Measurements from ENCODE around the gene OBSCN. TPM values are rescaled to one million over a fixed set of nuclear protein-coding genes. Genes with fewer than 3 reads are reported as not detected.

OBSCN gene
- total RNA-seq, 1 donor from 2014 or later: 25.7 TPM

DNA sequence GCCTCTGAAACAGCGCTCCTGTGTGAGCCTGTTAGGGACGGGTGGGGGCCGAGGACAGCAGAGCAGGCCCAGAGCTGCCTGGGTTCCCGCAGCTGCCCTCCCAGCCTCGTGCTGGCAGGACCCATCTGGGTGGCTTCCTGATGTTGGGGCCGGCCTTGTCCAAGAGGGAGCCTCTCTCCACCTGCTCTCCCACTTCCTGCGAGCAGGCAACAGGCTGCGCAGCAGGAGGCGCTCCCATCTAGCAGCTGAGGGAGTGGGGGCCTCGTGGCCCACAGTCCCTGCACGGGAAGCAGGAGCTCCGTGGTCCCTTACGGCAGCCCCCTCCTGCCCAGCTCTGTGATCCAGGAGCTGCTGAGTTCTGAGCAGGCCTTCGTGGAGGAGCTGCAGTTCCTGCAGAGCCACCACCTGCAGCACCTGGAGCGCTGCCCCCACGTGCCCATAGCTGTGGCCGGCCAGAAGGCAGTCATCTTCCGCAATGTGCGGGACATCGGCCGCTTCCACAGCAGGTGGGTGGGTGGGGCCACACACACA lies 130.7 kb downstream of the OBSCN start:
- peak; percentile 11 for DNase-seq
- no peaks in the 10 kb centered on the region for H3K9me3 Mint-ChIP-seq (ENCODE audit: unreplicated experiment)
- H3K36me3 Mint-ChIP-seq (ENCODE audit: unreplicated experiment): no peaks in the 10 kb centered on the region
- TF ChIP-seq, protein P1, sequence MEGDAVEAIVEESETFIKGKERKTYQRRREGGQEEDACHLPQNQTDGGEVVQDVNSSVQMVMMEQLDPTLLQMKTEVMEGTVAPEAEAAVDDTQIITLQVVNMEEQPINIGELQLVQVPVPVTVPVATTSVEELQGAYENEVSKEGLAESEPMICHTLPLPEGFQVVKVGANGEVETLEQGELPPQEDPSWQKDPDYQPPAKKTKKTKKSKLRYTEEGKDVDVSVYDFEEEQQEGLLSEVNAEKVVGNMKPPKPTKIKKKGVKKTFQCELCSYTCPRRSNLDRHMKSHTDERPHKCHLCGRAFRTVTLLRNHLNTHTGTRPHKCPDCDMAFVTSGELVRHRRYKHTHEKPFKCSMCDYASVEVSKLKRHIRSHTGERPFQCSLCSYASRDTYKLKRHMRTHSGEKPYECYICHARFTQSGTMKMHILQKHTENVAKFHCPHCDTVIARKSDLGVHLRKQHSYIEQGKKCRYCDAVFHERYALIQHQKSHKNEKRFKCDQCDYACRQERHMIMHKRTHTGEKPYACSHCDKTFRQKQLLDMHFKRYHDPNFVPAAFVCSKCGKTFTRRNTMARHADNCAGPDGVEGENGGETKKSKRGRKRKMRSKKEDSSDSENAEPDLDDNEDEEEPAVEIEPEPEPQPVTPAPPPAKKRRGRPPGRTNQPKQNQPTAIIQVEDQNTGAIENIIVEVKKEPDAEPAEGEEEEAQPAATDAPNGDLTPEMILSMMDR (IDR thresholded peaks at IDR 0.05; ENCODE audit: partially characterized antibody, unreplicated experiment): no peak
- H3K4me3 Mint-ChIP-seq (ENCODE audit: unreplicated experiment): no peak overlapping the region
- H3K27me3 Mint-ChIP-seq (ENCODE audit: unreplicated experiment): peaks cover 4% of the 10 kb centered on the region
- no peaks in the 10 kb centered on the region for H3K4me1 Mint-ChIP-seq (ENCODE audit: low read depth, unreplicated experiment)
- no peak overlapping the region for H3K27ac Mint-ChIP-seq (ENCODE audit: unreplicated experiment)

DNA sequence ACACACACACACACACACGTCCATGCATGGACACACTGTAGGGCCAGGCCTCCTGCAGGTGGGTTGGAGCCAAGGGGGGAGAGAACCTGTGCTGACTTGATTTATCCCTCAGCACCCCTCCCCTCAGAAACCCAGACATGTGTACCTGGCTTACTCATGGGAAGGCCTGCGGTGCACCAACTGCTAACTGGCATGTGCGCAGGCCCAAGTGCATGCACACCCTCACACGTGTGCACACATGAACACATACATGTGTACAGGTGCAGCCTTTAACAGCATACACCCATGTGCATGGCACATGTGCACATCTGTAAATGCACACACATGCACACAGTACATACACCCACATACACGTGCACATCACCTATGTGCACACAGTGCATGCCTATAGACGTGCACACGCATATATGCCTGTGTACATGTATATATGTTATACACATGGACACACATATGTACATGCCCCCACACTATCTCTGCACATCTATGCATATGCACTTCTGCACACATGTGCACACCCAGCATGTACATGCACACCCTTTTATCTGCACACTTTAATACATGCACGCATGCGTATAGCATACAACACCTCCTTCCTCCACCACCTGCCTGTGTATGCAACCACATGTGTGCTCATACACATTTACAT lies 131.3 kb downstream of the OBSCN start:
- DNase-seq: no peak
- H3K4me3 Mint-ChIP-seq (ENCODE audit: unreplicated experiment): no peak overlapping the region
- H3K27me3 Mint-ChIP-seq (ENCODE audit: unreplicated experiment): peaks cover 4% of the 10 kb centered on the region
- H3K4me1 Mint-ChIP-seq (ENCODE audit: low read depth, unreplicated experiment): no peaks in the 10 kb centered on the region
- H3K9me3 Mint-ChIP-seq (ENCODE audit: unreplicated experiment): no peaks in the 10 kb centered on the region
- H3K36me3 Mint-ChIP-seq (ENCODE audit: unreplicated experiment): no peaks in the 10 kb centered on the region
- TF ChIP-seq, protein P1 (IDR thresholded peaks at IDR 0.05; ENCODE audit: partially characterized antibody, unreplicated experiment): no peak
- H3K27ac Mint-ChIP-seq (ENCODE audit: unreplicated experiment): no peak overlapping the region

DNA sequence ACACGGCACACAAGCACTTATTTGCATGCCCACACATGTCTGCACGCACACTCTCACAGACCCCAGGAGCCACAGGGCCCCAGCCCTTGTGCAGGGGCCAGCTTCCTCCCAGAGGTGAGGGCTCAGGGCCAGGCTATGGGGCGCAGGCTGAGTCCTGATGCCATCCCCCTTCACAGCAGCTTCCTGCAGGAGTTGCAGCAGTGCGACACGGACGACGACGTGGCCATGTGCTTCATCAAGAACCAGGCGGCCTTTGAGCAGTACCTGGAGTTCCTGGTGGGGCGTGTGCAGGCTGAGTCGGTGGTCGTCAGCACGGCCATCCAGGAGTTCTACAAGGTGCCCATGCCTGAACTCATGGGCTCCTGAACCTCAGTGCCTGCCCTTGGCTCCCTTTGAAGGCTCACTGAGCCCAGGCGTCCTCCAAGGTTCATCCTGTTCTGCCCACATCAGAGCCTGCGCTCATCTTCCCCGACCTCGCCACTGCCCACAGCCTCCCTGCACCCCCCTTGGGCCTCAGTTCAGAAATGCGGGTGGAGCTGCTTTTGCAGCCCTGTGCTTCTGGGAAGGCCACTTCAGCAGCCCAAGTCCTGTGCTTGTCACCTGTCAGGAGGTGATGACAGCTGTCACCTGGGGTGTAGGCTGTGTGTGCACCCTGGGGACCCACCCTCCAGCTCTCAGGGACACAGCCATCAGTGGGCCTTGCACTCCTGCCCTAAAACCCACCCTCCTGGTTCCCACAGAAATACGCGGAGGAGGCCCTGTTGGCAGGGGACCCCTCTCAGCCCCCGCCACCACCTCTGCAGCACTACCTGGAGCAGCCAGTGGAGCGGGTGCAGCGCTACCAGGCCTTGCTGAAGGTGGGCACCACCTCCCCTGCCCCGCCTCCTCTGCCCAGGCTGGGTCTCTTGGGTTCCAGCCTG lies 132.2 kb downstream of the OBSCN start:
- Mint-ChIP-seq H3K27me3 (ENCODE audit: unreplicated experiment) (peaks cover 4% of the 10 kb centered on the region), H3K4me1 (ENCODE audit: low read depth, unreplicated experiment) (no peaks in the 10 kb centered on the region), H3K4me3 (ENCODE audit: unreplicated experiment) (no peak overlapping the region), H3K27ac (ENCODE audit: unreplicated experiment) (no peak overlapping the region), H3K36me3 (ENCODE audit: unreplicated experiment) (no peaks in the 10 kb centered on the region), H3K9me3 (ENCODE audit: unreplicated experiment) (no peaks in the 10 kb centered on the region)
- TF ChIP-seq, protein P1 (IDR thresholded peaks at IDR 0.05; ENCODE audit: partially characterized antibody, unreplicated experiment): no peak
- peak; percentile 14 for DNase-seq

DNA sequence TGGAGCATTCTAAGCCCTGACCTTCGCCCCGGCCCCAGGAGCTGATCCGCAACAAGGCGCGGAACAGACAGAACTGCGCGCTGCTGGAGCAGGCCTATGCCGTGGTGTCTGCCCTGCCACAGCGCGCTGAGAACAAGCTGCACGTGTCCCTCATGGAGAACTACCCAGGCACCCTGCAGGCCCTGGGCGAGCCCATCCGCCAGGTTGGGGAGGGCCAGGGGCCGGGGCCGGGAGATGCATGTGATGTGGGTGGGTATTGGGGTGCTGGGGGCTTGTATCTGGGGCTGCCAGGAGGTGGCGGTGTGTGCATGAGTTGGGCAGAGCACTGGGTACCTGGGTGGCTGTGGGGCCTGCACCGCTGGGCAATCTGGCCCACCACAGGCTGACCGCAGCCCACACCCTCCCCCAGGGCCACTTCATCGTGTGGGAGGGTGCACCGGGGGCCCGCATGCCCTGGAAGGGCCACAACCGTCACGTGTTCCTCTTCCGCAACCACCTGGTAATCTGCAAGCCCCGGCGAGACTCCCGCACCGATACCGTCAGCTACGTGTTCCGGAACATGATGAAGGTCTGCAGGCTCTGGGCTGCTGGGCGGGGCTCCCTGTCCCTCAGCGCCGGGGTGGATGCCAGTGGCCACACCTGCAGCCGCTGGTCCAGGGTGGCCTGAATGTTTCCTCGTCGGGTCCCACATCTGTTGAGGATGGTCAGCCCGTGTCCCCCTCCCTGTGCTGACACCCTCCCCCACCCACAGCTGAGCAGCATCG lies 133.0 kb downstream of the OBSCN start:
- TF ChIP-seq, protein P1 (IDR thresholded peaks at IDR 0.05; ENCODE audit: partially characterized antibody, unreplicated experiment): peak; percentile 31
- peak; percentile 30 for DNase-seq
- H3K27ac Mint-ChIP-seq (ENCODE audit: unreplicated experiment): no peak overlapping the region
- peaks cover 4% of the 10 kb centered on the region for H3K27me3 Mint-ChIP-seq (ENCODE audit: unreplicated experiment)
- H3K36me3 Mint-ChIP-seq (ENCODE audit: unreplicated experiment): no peaks in the 10 kb centered on the region
- H3K4me3 Mint-ChIP-seq (ENCODE audit: unreplicated experiment): no peak overlapping the region
- no peaks in the 10 kb centered on the region for H3K9me3 Mint-ChIP-seq (ENCODE audit: unreplicated experiment)
- no peaks in the 10 kb centered on the region for H3K4me1 Mint-ChIP-seq (ENCODE audit: low read depth, unreplicated experiment)

Measured in glutamatergic neuron (in vitro differentiated cells).